ENCODE results near the gene DCLRE1C. TPM values are rescaled to one million over a fixed set of nuclear protein-coding genes. Genes with fewer than 3 reads are reported as not detected.
"Not testable (repeated sequence)": the region's sequence is repeated elsewhere in the genome, so short reads cannot be mapped to it uniquely, and the experiment has no call there.

Gene DCLRE1C
- polyA plus RNA-seq (2013, experiment 1 of 2): 6.6 TPM
- polyA plus RNA-seq (2013, experiment 2 of 2): 4.6 TPM

- Histone ChIP-seq H3K4me1 (ENCODE audit: control insufficient read depth, insufficient read depth, low read length, poor library complexity, severe bottlenecking) (peaks cover 5% of the 10 kb centered on the region), H3K4me3 (ENCODE audit: extremely low read depth, insufficient read depth, low read length, poor library complexity, severe bottlenecking) (peak within 1 kb of the TSS; percentile 72), H3K27ac (ENCODE audit: low read depth, low read length, severe bottlenecking) (peak within 1 kb of the TSS; percentile 63), H3K36me3 (ENCODE audit: control insufficient read depth, insufficient read depth, low read length) (peaks cover 11% of the 10 kb centered on the region), H3K9me3 (ENCODE audit: control insufficient read depth, low read length) (no peaks in the 10 kb centered on the region)
- WGBS, 2 experiments (ENCODE audit: insufficient coverage in 2 of 2): 0 to 1% methylated on average over 32 to 36 of the region's 45 CpGs
These were observed at the start of gene DCLRE1C for GRCh38 chr10:14954001-14954770. Gene DCLRE1C, minus strand, starts transcription at chr10:14954096. Its CDS starts 86 bp downstream, at chr10:14954010.

- Histone ChIP-seq H3K36me3 (ENCODE audit: control insufficient read depth, insufficient read depth, low read length) (no peaks in the 10 kb centered on the region), H3K4me3 (ENCODE audit: extremely low read depth, insufficient read depth, low read length, poor library complexity, severe bottlenecking) (no peak overlapping the region), H3K4me1 (ENCODE audit: control insufficient read depth, insufficient read depth, low read length, poor library complexity, severe bottlenecking) (peaks cover 3% of the 10 kb centered on the region), H3K9me3 (ENCODE audit: control insufficient read depth, low read length) (no peaks in the 10 kb centered on the region), H3K27ac (ENCODE audit: low read depth, low read length, severe bottlenecking) (no peak overlapping the region)
- WGBS, 2 experiments (ENCODE audit: insufficient coverage in 2 of 2): 93% methylated on average over 41 to 43 of the region's 50 CpGs
These were observed 42.2 kb upstream of the DCLRE1C start for GRCh38 chr10:14995964-14996565.

- H3K27ac ChIP-seq (ENCODE audit: low read depth, low read length, severe bottlenecking); H3K4me1 ChIP-seq (ENCODE audit: control insufficient read depth, insufficient read depth, low read length, poor library complexity, severe bottlenecking); H3K4me3 ChIP-seq (ENCODE audit: extremely low read depth, insufficient read depth, low read length, poor library complexity, severe bottlenecking); H3K36me3 ChIP-seq (ENCODE audit: control insufficient read depth, insufficient read depth, low read length); H3K9me3 ChIP-seq (ENCODE audit: control insufficient read depth, low read length): not testable (repeated sequence)
- 89 to 92% methylated on average over 27 to 30 of the region's 32 CpGs for WGBS, 2 experiments (ENCODE audit: insufficient coverage in 2 of 2)
These were observed 39.9 kb upstream of the DCLRE1C start for GRCh38 chr10:14993500-14994455.

- not testable (repeated sequence) for H3K27ac ChIP-seq (ENCODE audit: low read depth, low read length, severe bottlenecking); H3K4me3 ChIP-seq (ENCODE audit: extremely low read depth, insufficient read depth, low read length, poor library complexity, severe bottlenecking); H3K9me3 ChIP-seq (ENCODE audit: control insufficient read depth, low read length); H3K36me3 ChIP-seq (ENCODE audit: control insufficient read depth, insufficient read depth, low read length); H3K4me1 ChIP-seq (ENCODE audit: control insufficient read depth, insufficient read depth, low read length, poor library complexity, severe bottlenecking)
- WGBS, 2 experiments (ENCODE audit: insufficient coverage in 2 of 2): 82 to 91% methylated on average over 8 to 9 of the region's 9 CpGs
These were observed 38.4 kb upstream of the DCLRE1C start for GRCh38 chr10:14992336-14992735.

DNA sequence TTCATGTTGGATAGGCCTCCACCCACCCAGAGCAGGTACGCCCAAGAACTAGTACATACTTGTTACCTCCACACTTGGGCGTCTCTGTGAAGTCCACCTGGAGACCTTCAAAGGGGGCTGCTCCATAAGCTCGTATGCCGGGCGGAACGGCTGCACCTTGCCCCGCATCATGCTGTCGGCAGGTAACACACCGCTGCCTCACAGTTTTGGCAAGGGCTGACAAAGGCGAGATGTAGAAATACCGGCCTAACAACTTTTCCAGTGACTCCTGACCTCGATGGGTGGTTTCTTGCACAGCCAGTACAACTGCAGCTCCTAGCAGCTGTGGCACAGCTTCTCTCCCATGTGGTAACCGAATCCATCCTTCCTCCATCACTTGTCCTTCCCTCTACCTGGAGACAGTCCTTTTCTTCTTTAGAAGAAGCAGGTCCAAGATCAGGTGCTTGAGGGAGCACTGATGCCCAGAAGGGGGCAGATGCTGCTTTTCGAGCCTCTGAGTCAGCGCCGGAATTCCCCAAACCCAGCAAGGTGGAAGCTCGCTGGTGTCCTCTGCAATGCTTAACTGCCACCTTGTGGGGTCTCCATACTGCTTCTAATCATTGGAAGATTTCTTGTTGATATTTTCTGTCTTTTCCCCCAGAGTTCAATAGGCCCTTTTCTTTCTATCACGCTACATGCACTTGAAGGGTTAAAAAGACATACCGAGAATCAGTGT lies 37.3 kb upstream of the DCLRE1C start:
- 68 to 72% methylated on average over 9 to 14 of the region's 19 CpGs for WGBS, 2 experiments (ENCODE audit: insufficient coverage in 2 of 2)
- H3K9me3 ChIP-seq (ENCODE audit: control insufficient read depth, low read length); H3K4me3 ChIP-seq (ENCODE audit: extremely low read depth, insufficient read depth, low read length, poor library complexity, severe bottlenecking); H3K27ac ChIP-seq (ENCODE audit: low read depth, low read length, severe bottlenecking); H3K4me1 ChIP-seq (ENCODE audit: control insufficient read depth, insufficient read depth, low read length, poor library complexity, severe bottlenecking); H3K36me3 ChIP-seq (ENCODE audit: control insufficient read depth, insufficient read depth, low read length): not testable (repeated sequence)

- not testable (repeated sequence) for H3K4me3 ChIP-seq (ENCODE audit: extremely low read depth, insufficient read depth, low read length, poor library complexity, severe bottlenecking); H3K27ac ChIP-seq (ENCODE audit: low read depth, low read length, severe bottlenecking); H3K36me3 ChIP-seq (ENCODE audit: control insufficient read depth, insufficient read depth, low read length); H3K4me1 ChIP-seq (ENCODE audit: control insufficient read depth, insufficient read depth, low read length, poor library complexity, severe bottlenecking); H3K9me3 ChIP-seq (ENCODE audit: control insufficient read depth, low read length)
- no CpG with 5 or more reads among the region's 6 CpGs for WGBS, 2 experiments (ENCODE audit: insufficient coverage in 2 of 2)
These were observed 35.7 kb upstream of the DCLRE1C start for GRCh38 chr10:14989552-14989951.

GRCh38 chr10:14982744-14983143 lies 28.8 kb upstream of the DCLRE1C start:
- H3K27ac ChIP-seq (ENCODE audit: low read depth, low read length, severe bottlenecking): no peak overlapping the region
- no peaks in the 10 kb centered on the region for H3K36me3 ChIP-seq (ENCODE audit: control insufficient read depth, insufficient read depth, low read length)
- no peaks in the 10 kb centered on the region for H3K9me3 ChIP-seq (ENCODE audit: control insufficient read depth, low read length)
- H3K4me1 ChIP-seq (ENCODE audit: control insufficient read depth, insufficient read depth, low read length, poor library complexity, severe bottlenecking): no peaks in the 10 kb centered on the region
- 50 to 100% methylated on average over 1 of the region's 3 CpGs for WGBS, 2 experiments (ENCODE audit: insufficient coverage in 2 of 2)
- no peak overlapping the region for H3K4me3 ChIP-seq (ENCODE audit: extremely low read depth, insufficient read depth, low read length, poor library complexity, severe bottlenecking)

DNA sequence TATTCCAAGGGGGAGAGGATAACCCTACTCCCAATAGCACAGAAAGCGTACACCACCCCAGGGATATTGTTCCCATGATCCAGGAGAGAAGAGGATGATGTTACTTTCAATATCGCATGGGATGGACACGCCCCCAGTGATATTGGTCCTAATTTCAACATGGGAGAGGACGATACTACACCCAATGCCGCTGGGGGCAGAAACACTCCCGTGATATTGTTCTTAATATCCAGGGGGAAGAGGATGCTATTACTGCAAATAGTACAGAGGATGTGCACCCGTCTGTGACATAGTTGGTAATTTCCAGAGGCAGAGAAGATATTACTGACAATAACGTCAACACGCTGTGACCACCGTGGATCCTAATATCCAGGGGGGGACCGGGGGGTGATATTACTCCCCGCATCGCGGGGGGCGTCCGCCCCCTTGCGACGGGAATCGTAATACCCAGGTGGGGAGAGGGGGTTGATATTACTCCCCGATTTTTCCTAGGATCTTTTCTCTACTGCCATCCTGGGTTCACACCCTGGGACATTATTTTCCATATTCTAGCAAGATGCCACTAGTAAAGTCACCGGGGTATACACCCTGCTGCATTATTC lies 21.9 kb upstream of the DCLRE1C start:
- H3K36me3 ChIP-seq (ENCODE audit: control insufficient read depth, insufficient read depth, low read length): no peaks in the 10 kb centered on the region
- H3K27ac ChIP-seq (ENCODE audit: low read depth, low read length, severe bottlenecking): no peak overlapping the region
- H3K4me3 ChIP-seq (ENCODE audit: extremely low read depth, insufficient read depth, low read length, poor library complexity, severe bottlenecking): no peak overlapping the region
- WGBS, 2 experiments (ENCODE audit: insufficient coverage in 2 of 2): 67% methylated on average over 8 to 9 of the region's 21 CpGs
- H3K4me1 ChIP-seq (ENCODE audit: control insufficient read depth, insufficient read depth, low read length, poor library complexity, severe bottlenecking): no peaks in the 10 kb centered on the region
- H3K9me3 ChIP-seq (ENCODE audit: control insufficient read depth, low read length): no peaks in the 10 kb centered on the region

- H3K4me3 ChIP-seq (ENCODE audit: extremely low read depth, insufficient read depth, low read length, poor library complexity, severe bottlenecking); H3K27ac ChIP-seq (ENCODE audit: low read depth, low read length, severe bottlenecking); H3K4me1 ChIP-seq (ENCODE audit: control insufficient read depth, insufficient read depth, low read length, poor library complexity, severe bottlenecking); H3K36me3 ChIP-seq (ENCODE audit: control insufficient read depth, insufficient read depth, low read length); H3K9me3 ChIP-seq (ENCODE audit: control insufficient read depth, low read length): not testable (repeated sequence)
- WGBS, 2 experiments (ENCODE audit: insufficient coverage in 2 of 2): 50 to 86% methylated on average over 1 to 2 of the region's 15 CpGs
These were observed 20.5 kb upstream of the DCLRE1C start for GRCh38 chr10:14974153-14974998.

All from mesodermal cell (in vitro differentiated cells).